GM12875 (cell line): Measurements from ENCODE around the gene DNAJB8.

ENCODE experiments used
- H3K4me3 ChIP-seq: one replicate; pipeline ENCODE4 v1.5.1; 2011; ENCODE audit warnings: low read depth, low read length, control low read depth
- CTCF ChIP-seq: IDR thresholded peaks from 2 replicates; pipeline ENCODE4 v1.5.1; 2011; ENCODE audit warnings: low read depth, mild to moderate bottlenecking, control low read depth, inconsistent platforms, low read length, moderate library complexity, borderline replicate concordance; ENCODE audit not compliant: insufficient read depth

The DNAJB8 gene

GRCh38 chr3:128498127-128498626, 31.5 kb upstream of the DNAJB8 start:
- no peak for TF ChIP-seq CTCF
- no peak overlapping the region for H3K4me3 ChIP-seq

- TF ChIP-seq CTCF: peak; percentile 83
Observed at GRCh38 chr3:128497305-128498126, 30.8 kb upstream of the DNAJB8 start.

GRCh38 chr3:128496602-128497304, 30.1 kb upstream of the DNAJB8 start:
- no peak for TF ChIP-seq CTCF
- no peak overlapping the region for H3K4me3 ChIP-seq

More at GRCh38 chr3:128497305-128498126, 30.8 kb upstream of the DNAJB8 start:
- H3K4me3 ChIP-seq: peak overlapping the region; percentile 34

GRCh38 chr3:128496019-128496601, 29.4 kb upstream of the DNAJB8 start:
- H3K4me3 ChIP-seq: no peak overlapping the region
- TF ChIP-seq CTCF: no peak

GRCh38 chr3:128495435-128495970, 28.8 kb upstream of the DNAJB8 start:
- no peak for TF ChIP-seq CTCF
- H3K4me3 ChIP-seq: no peak overlapping the region

- no peak overlapping the region for H3K4me3 ChIP-seq
- TF ChIP-seq CTCF: no peak
Observed at GRCh38 chr3:128494367-128494650, 27.6 kb upstream of the DNAJB8 start.
